ENCODE measurements around the gene CLN5.

CLN5 gene

GRCh38 chr13:77022341-77022740 lies 30.5 kb downstream of the CLN5 start:
- DNase-seq: no peak

- peak; percentile 62 for DNase-seq
Observed at GRCh38 chr13:77026255-77026860, 34.5 kb downstream of the CLN5 start.

GRCh38 chr13:77026861-77027621 lies 35.2 kb downstream of the CLN5 start, which contains the start of gene FBXL3:
TSS of gene FBXL3 (minus strand) at chr13:77027159. CDS start at chr13:77021860, 5,299 bp downstream.
- DNase-seq: peak; percentile 81

GRCh38 chr13:77028202-77028601 lies 36.3 kb downstream of the CLN5 start:
- peak; percentile 77 for DNase-seq

- no peak for DNase-seq
Observed at GRCh38 chr13:77029436-77029835, 37.6 kb downstream of the CLN5 start.

GRCh38 chr13:77031656-77032243 lies 39.9 kb downstream of the CLN5 start:
- no peak for DNase-seq

GRCh38 chr13:77033717-77034302 lies 41.9 kb downstream of the CLN5 start:
- DNase-seq: no peak

- DNase-seq: no peak
Observed at GRCh38 chr13:77034881-77035280, 43.0 kb downstream of the CLN5 start.

- no peak for DNase-seq
Observed at GRCh38 chr13:77036279-77036678, 44.4 kb downstream of the CLN5 start.

- DNase-seq: no peak
Observed at GRCh38 chr13:77038907-77039480, 47.1 kb downstream of the CLN5 start.

- peak; percentile 75 for DNase-seq
Observed at GRCh38 chr13:77040076-77040475, 48.2 kb downstream of the CLN5 start.

GRCh38 chr13:77040835-77041234 lies 49.0 kb downstream of the CLN5 start:
- DNase-seq: no peak

GRCh38 chr13:77042566-77043177 lies 50.8 kb downstream of the CLN5 start:
- no peak for DNase-seq

GRCh38 chr13:77047649-77048343 lies 55.9 kb downstream of the CLN5 start:
- no peak for DNase-seq

- no peak for DNase-seq
Observed at GRCh38 chr13:77048681-77049080, 56.8 kb downstream of the CLN5 start.

GRCh38 chr13:77053192-77053591 lies 61.3 kb downstream of the CLN5 start:
- no peak for DNase-seq
